HG02588 (cell line): ENCODE data around the gene RAB27B.

Experiments
- ATAC-seq: cut with Tn5 transposase; IDR thresholded peaks from one replicate; pipeline ENCODE4 v1.9.1; 2021; ENCODE audit warnings: mild to moderate bottlenecking, moderate library complexity; ENCODE audit not compliant: unreplicated experiment

Gene RAB27B

GRCh38 chr18:54906331-54907185, 78.3 kb downstream of the RAB27B start:
- ATAC-seq = no peak

GRCh38 chr18:54909538-54909937, 81.3 kb downstream of the RAB27B start:
- ATAC-seq = no peak

GRCh38 chr18:54910161-54910919, 82.1 kb downstream of the RAB27B start:
- ATAC-seq = no peak

- no peak for ATAC-seq
Observed at GRCh38 chr18:54911551-54911950, 83.3 kb downstream of the RAB27B start.

- no peak for ATAC-seq
Observed at GRCh38 chr18:54914816-54915215, 86.5 kb downstream of the RAB27B start.

- no peak for ATAC-seq
Observed at GRCh38 chr18:54916507-54916906, 88.2 kb downstream of the RAB27B start.

GRCh38 chr18:54918060-54918459, 89.8 kb downstream of the RAB27B start:
- ATAC-seq = no peak

- no peak for ATAC-seq
Observed at GRCh38 chr18:54919412-54919811, 91.1 kb downstream of the RAB27B start.

GRCh38 chr18:54923339-54923956, 95.2 kb downstream of the RAB27B start:
- ATAC-seq = no peak

GRCh38 chr18:54924948-54925347, 96.7 kb downstream of the RAB27B start:
- no peak for ATAC-seq

GRCh38 chr18:54926593-54927325, 98.5 kb downstream of the RAB27B start:
- no peak for ATAC-seq

- no peak for ATAC-seq
Observed at GRCh38 chr18:54928236-54928635, 100.0 kb downstream of the RAB27B start.

- no peak for ATAC-seq
Observed at GRCh38 chr18:54931152-54931551, 102.9 kb downstream of the RAB27B start.

- no peak for ATAC-seq
Observed at GRCh38 chr18:54932472-54932871, 104.2 kb downstream of the RAB27B start.

GRCh38 chr18:54938506-54938905, 110.2 kb downstream of the RAB27B start:
- ATAC-seq = no peak

GRCh38 chr18:54939361-54939917, 111.2 kb downstream of the RAB27B start:
- ATAC-seq = no peak

GRCh38 chr18:54942144-54942543, 113.9 kb downstream of the RAB27B start:
- ATAC-seq = no peak

GRCh38 chr18:54942569-54942968, 114.3 kb downstream of the RAB27B start:
- no peak for ATAC-seq
